Ovary (tissue), 9 donors: ENCODE measurements around the gene LRRC56. TPM values are rescaled to one million over a fixed set of nuclear protein-coding genes. Genes with fewer than 3 reads are reported as not detected.

Source experiments
- DNase-seq, 5 donors: peaks; one replicate each; pipeline ENCODE4 v3.0.0-alpha.2; 2019 to 2020
- H3K27ac ChIP-seq, 2 donors: fragments of 200-600 bp; one replicate each; pipeline versions ENCODE4 v1.5.1 to v1.8.0; 2019 to 2022
- H3K27me3 ChIP-seq: fragments of 200-600 bp; one replicate; pipeline ENCODE4 v1.8.0; 2022
- H3K36me3 ChIP-seq: fragments of 200-600 bp; sonication (generic); one replicate; pipeline ENCODE4 v1.5.1; 2019
- H3K4me1 ChIP-seq: one replicate; pipeline ENCODE4 v1.8.1; 2013; ENCODE audit warnings: mild to moderate bottlenecking, moderate library complexity; ENCODE audit not compliant: insufficient read depth
- H3K4me3 ChIP-seq: fragments of 200-600 bp; sonication (generic); one replicate; pipeline ENCODE4 v1.5.1; 2017
- H3K9me3 ChIP-seq, 2 donors: fragments of 200-600 bp in 1 of 2; sonication (generic) in 1 of 2; one replicate each; pipeline versions ENCODE4 v1.5.1 to v1.8.1; 2013 to 2019; ENCODE audit warnings: mild to moderate bottlenecking in 1 of 2, moderate library complexity in 1 of 2
- EP300 ChIP-seq: sonication (generic); formaldehyde crosslinking; IDR thresholded peaks from one replicate; pipeline ENCODE4 v1.6.1; 2017; ENCODE audit warnings: antibody characterized with exemption
- POLR2A ChIP-seq: fragments of 450-650 bp; IDR thresholded peaks from one replicate; pipeline ENCODE4 v1.6.1; 2017; ENCODE audit warnings: antibody characterized with exemption, mild to moderate bottlenecking, moderate library complexity
- WGBS, 3 donors: extraction: QIAGEN DNeasy Blood & Tissue Kit in 1 of 3; methylation state at CpG; one replicate each; pipeline versions ENCODE4 v1.1.5 to v1.1.7; 2013 to 2017; 5-methylcytosine and 5-hydroxymethylcytosine counted together
- intact Hi-C, 4 donors: fragments of 100-400 bp; cut with DNase I; formaldehyde crosslinking; loops; one replicate each; pipeline versions ENCODE4 v1.11.0 to v1.15.1; 2022 to 2023
- polyA plus RNA-seq, 2 donors: library from polyadenylated mRNA; stranded (reverse); fragments of 200-250 nt in 1 of 2; fragments of 350-450 nt in 1 of 2; fragmentation: Illumina TruSeq in 1 of 2; extraction: RNeasy Lipid Tissue Mini Kit (QIAGEN cat#74804) in 1 of 2; gene quantifications; one replicate each; pipeline ENCODE4 v1.2.3, GENCODE V29; 2013 to 2014
- total RNA-seq, 7 donors: library from RNA; depleted of rRNA in 2 of 7; stranded (reverse); fragments of >200 nt in 2 of 7; fragmentation: NEBNext Ultra II Directional in 3 of 7; extraction: Animal tissue kit (Norgen Biotek cat#: 25700) in 3 of 7; gene quantifications; one replicate each; pipeline versions ENCODE4 v1.1.0 to v1.2.4, GENCODE V29; 2016 to 2023
- TF ChIP-seq, protein P1 (sequence below), 3 donors: fragments of 450-650 bp in 2 of 3; fragments of 200-600 bp in 1 of 3; IDR thresholded peaks; one replicate each; pipeline versions ENCODE4 v1.5.1 to v1.8.0; 2016 to 2022; ENCODE audit warnings: antibody characterized with exemption in 3 of 3, mild to moderate bottlenecking in 1 of 3
- donor health status: DM: no; HTN: no; CAD: no; lungs with moderate emphysema.
- donor health status: DM: no; HTN: no; CAD: no.
- donor health status: Bipolar disorder and iron deficiency.
- donor health status: DM: yes; HTN: yes; CAD: no.
- donor health status: DM: no; HTN: no; CAD: no.
- donor health status: DM: yes; HTN: yes; CAD: no.

LRRC56 gene
- total and polyA plus RNA-seq, 9 donors: 0.60 to 6.2 (median 2.0) TPM; not detected in 1

DNA sequence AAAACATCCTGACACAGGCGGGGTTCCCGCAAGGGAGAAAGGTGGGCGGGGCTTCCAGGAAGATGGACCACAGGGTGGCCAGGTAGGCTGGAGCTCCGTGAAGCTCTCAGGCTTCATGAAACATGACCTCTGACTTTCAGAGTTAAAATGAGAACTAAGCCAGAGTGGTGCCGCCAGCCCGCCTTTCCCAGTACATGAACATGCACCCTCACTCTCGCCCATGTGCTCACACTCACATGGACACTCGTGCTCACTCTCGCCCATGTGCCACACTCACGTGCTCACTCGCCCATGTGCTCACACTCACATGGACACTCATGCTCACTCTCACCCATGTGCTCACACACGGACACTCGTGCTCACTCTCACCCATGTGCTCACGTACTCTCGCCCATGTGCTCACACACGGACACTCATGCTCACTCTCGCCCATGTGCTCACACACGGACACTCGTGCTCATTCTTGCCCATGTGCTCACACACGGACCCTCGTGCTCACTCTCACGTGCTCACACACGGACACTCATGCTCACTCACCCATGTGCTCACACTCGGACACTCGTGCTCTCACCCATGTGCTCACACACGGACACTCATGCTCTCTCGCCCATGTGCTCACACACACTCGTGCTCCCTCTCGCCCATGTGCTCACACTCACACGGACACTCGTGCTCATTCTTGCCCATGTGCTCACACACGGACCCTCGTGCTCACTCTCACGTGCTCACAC is 40.3 kb upstream of the LRRC56 start:
- 90 to 92% (median 92%) methylated on average over 34 of the region's 34 CpGs for WGBS, 3 donors
- Histone ChIP-seq H3K4me3 (no peak overlapping the region), H3K4me1 (peaks cover 5% of the 10 kb centered on the region), H3K27me3 (no peaks in the 10 kb centered on the region), H3K36me3 (no peaks in the 10 kb centered on the region), H3K9me3 (no peaks in the 10 kb centered on the region), H3K27ac (no peak overlapping the region)
- TF ChIP-seq, protein P1, sequence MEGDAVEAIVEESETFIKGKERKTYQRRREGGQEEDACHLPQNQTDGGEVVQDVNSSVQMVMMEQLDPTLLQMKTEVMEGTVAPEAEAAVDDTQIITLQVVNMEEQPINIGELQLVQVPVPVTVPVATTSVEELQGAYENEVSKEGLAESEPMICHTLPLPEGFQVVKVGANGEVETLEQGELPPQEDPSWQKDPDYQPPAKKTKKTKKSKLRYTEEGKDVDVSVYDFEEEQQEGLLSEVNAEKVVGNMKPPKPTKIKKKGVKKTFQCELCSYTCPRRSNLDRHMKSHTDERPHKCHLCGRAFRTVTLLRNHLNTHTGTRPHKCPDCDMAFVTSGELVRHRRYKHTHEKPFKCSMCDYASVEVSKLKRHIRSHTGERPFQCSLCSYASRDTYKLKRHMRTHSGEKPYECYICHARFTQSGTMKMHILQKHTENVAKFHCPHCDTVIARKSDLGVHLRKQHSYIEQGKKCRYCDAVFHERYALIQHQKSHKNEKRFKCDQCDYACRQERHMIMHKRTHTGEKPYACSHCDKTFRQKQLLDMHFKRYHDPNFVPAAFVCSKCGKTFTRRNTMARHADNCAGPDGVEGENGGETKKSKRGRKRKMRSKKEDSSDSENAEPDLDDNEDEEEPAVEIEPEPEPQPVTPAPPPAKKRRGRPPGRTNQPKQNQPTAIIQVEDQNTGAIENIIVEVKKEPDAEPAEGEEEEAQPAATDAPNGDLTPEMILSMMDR (IDR thresholded peaks at IDR 0.05): no peak
- TF ChIP-seq EP300 (no peak), POLR2A (no peak)
- intact Hi-C loops: no loop called here
- DNase-seq: no peak

DNA sequence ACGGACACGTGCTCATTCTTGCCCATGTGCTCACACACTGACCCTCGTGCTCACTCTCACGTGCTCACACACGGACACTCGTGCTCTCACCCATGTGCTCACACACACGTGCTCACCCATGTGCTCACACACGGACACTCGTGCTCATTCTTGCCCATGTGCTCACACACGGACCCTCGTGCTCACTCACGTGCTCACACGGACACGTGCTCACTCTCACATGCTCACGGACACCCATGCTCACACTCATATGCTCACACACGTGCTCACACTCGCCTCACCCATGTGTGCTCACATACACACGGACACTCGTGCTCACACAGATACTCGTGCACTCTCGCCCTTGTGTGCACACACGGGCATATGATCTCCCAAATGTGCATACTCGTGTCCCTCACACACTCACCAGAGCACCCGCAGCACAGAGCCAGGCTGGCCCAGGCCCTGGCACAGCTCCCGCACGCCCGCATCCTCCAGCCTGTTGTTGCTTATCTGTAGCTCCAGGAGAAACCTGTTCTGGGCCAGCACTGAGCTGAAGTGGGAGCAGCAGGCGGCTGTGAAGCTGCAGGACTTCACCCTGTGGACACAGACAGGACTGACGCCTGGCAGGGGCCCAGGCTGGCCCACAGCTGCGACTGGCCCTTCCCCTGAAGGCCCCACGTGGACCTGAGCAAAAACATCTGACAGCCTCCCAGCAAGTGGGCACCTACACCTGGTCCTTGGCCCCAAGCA is 39.6 kb upstream of the LRRC56 start:
- peak in 1 of 5 donors; percentile 43 for DNase-seq
- intact Hi-C loops: no loop called here
- WGBS, 3 donors: 92 to 94% (median 92%) methylated on average over 31 of the region's 31 CpGs

DNA sequence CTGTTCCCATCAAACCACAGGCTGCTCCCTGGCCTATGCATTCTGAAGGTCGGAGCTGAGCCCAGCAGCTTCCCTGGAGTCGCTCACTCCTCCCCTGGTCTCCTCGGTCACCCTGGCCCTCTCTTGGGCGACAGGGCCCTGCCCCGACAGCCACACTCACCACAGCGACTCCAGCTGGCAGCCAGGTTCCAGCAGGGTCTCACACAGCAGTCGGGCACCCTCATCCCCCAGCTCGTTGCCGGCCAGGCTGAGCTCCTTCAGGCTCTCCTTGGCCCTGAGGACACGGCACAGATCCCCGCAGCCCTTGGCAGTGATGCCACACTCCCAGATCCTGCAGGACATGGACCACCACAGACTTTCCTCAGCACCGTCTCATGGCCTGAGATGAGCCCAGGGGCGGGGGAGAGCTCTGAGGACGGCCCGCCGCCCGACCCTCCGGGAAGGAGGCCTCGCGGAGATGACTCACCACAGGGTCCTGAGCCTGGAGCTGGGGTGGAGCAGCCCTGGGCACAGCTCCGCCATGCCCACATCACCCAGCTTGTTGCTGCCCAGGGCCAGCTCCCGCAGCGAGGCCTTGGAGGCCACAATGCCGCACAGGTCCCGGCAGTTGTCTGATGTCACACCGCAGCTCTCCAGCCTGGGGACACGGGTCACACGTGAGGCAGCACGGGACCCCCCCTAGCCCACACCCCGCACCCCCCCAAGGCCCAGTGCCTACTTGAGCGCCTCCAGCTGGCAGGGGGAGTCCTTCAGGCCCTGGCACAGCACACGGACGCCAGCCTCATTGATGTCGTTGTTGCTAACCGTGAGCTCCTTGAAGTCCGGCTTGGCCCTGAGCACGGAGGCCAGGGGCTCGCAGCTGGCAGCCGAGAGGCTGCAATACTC is 38.8 kb upstream of the LRRC56 start:
- no peak for DNase-seq
- no peak overlapping the region for H3K4me3 ChIP-seq
- no peak overlapping the region for H3K27ac ChIP-seq
- WGBS, 3 donors: 89 to 94% (median 90%) methylated on average over 33 to 39 of the region's 39 CpGs
- H3K36me3 ChIP-seq: no peaks in the 10 kb centered on the region
- intact Hi-C loops: no loop called here
- no peak for TF ChIP-seq POLR2A
- TF ChIP-seq EP300: no peak
- TF ChIP-seq, protein P1 (IDR thresholded peaks at IDR 0.05): no peak
- H3K9me3 ChIP-seq: no peaks in the 10 kb centered on the region
- H3K4me1 ChIP-seq: peaks cover 9% of the 10 kb centered on the region
- no peaks in the 10 kb centered on the region for H3K27me3 ChIP-seq

More for the DNA sequence above, 39.6 kb upstream of the LRRC56 start:
- H3K9me3 ChIP-seq: no peaks in the 10 kb centered on the region
- no peaks in the 10 kb centered on the region for H3K36me3 ChIP-seq
- no peak overlapping the region for H3K4me3 ChIP-seq
- H3K4me1 ChIP-seq: peaks cover 5% of the 10 kb centered on the region
- H3K27me3 ChIP-seq: no peaks in the 10 kb centered on the region
- no peak overlapping the region for H3K27ac ChIP-seq
- no peak for TF ChIP-seq POLR2A
- TF ChIP-seq, protein P1 (IDR thresholded peaks at IDR 0.05): no peak
- no peak for TF ChIP-seq EP300
